ENCODE measurements around the gene ITGB2. TPM values are rescaled to one million over a fixed set of nuclear protein-coding genes. Genes with fewer than 3 reads are reported as not detected.

The ITGB2 gene
- total RNA-seq, 6 experiments from 2014 or later, result 12.9 to 61.8 (median 36.6) TPM

- DNase-seq (peak in 1 of 3 donors; percentile 4), ATAC-seq (no peak)
- Histone ChIP-seq H3K4me3 (no peak overlapping the region), H3K9me3 (no peaks in the 10 kb centered on the region), H3K4me1 (peaks cover 0 to 36% (median 10%) of the 10 kb centered on the region in 4 donors), H3K27ac (peak overlapping the region in 1 of 3 donors; percentile 68), H3K36me3 (no peaks in the 10 kb centered on the region), H3K27me3 (no peaks in the 10 kb centered on the region)
- TF ChIP-seq CTCF (IDR thresholded peaks at IDR 0.05), result no peak
- TF ChIP-seq POLR2A (IDR thresholded peaks at IDR 0.05), result no peak
- intact Hi-C loops (cut with DNase I), result no loop called here
- WGBS (ENCODE audit: insufficient coverage, low coverage, low lambda C conversion rate, missing lambda C conversion rate), result 90% methylated on average over 6 of the region's 12 CpGs
Measured at GRCh38 chr21:44876849-44877575, 43.7 kb downstream of the ITGB2 start.

- no peaks in the 10 kb centered on the region for H3K9me3 ChIP-seq
- 3% methylated on average over 6 of the region's 6 CpGs for WGBS (ENCODE audit: insufficient coverage, low coverage, low lambda C conversion rate, missing lambda C conversion rate)
- ATAC-seq (no peak), DNase-seq (peak in 1 of 3 donors; percentile 3)
- intact Hi-C loops (cut with DNase I), result no loop called here
- H3K27me3 ChIP-seq, result no peaks in the 10 kb centered on the region
- TF ChIP-seq POLR2A (IDR thresholded peaks at IDR 0.05), result no peak
- peak in 2 of 4 donors; percentile 24 to 29 for TF ChIP-seq CTCF (IDR thresholded peaks at IDR 0.05)
- peak overlapping the region; percentile 48 to 94 (median 82) for H3K4me3 ChIP-seq
- H3K27ac ChIP-seq, result peak overlapping the region; percentile 88 to 93 (median 93)
- no peaks in the 10 kb centered on the region for H3K36me3 ChIP-seq
- peaks cover 0 to 53% (median 19%) of the 10 kb centered on the region in 4 donors for H3K4me1 ChIP-seq
Measured at GRCh38 chr21:44875316-44875700, 45.4 kb downstream of the ITGB2 start.

- no peaks in the 10 kb centered on the region for H3K36me3 ChIP-seq
- H3K4me3 ChIP-seq, result peak overlapping the region; percentile 48 to 94 (median 82)
- 7% methylated on average over 26 of the region's 49 CpGs for WGBS (ENCODE audit: insufficient coverage, low coverage, low lambda C conversion rate, missing lambda C conversion rate)
- no peaks in the 10 kb centered on the region for H3K27me3 ChIP-seq
- peak; percentile 26 to 50 (median 37) for ATAC-seq
- H3K27ac ChIP-seq, result peak overlapping the region; percentile 88 to 93 (median 93)
- H3K9me3 ChIP-seq, result no peaks in the 10 kb centered on the region
- no peak for TF ChIP-seq CTCF (IDR thresholded peaks at IDR 0.05)
- peak; percentile 68 for TF ChIP-seq POLR2A (IDR thresholded peaks at IDR 0.05)
- peaks cover 0 to 59% (median 22%) of the 10 kb centered on the region in 4 donors for H3K4me1 ChIP-seq
- intact Hi-C loops (cut with DNase I), result no loop called here
- peak; percentile 85 to 96 (median 93) for DNase-seq
Measured at GRCh38 chr21:44874497-44875315, 46.0 kb downstream of the ITGB2 start.

GRCh38 chr21:44874240-44874496 lies 46.5 kb downstream of the ITGB2 start:
- Histone ChIP-seq H3K4me3 (peak overlapping the region; percentile 48 to 94 (median 82)), H3K36me3 (no peaks in the 10 kb centered on the region), H3K27ac (peak overlapping the region; percentile 88 to 93 (median 93)), H3K27me3 (no peaks in the 10 kb centered on the region), H3K9me3 (no peaks in the 10 kb centered on the region), H3K4me1 (peaks cover 0 to 64% (median 24%) of the 10 kb centered on the region in 4 donors)
- WGBS (ENCODE audit: insufficient coverage, low coverage, low lambda C conversion rate, missing lambda C conversion rate), result 26% methylated on average over 14 of the region's 20 CpGs
- DNase-seq, result no peak
- no peak for ATAC-seq
- intact Hi-C loops (cut with DNase I), result no loop called here
- TF ChIP-seq POLR2A (IDR thresholded peaks at IDR 0.05), result no peak
- TF ChIP-seq CTCF (IDR thresholded peaks at IDR 0.05), result no peak
